Upper lobe of right lung (tissue), 1 donor: ENCODE results near the gene UGT1A9. TPM values are rescaled to one million over a fixed set of nuclear protein-coding genes. Genes with fewer than 3 reads are reported as not detected.
A peak's percentile ranks its signal among the peaks of the same experiment; 100 is the strongest.
"Not testable (repeated sequence)": the region's sequence is repeated elsewhere in the genome, so short reads cannot be mapped to it uniquely, and the experiment has no call there.

Source experiments
- ATAC-seq: fragments of 200-7000 bp; cut with Tn5 transposase; one replicate; pipeline ENCODE4 v1.9.1; 2020; ENCODE audit warnings: mild to moderate bottlenecking, moderate library complexity
- DNase-seq: peaks from one replicate; pipeline ENCODE4 v3.0.0-alpha.2; 2020
- H3K27ac ChIP-seq: fragments of 200-600 bp; one replicate; pipeline ENCODE4 v1.8.0; 2022
- H3K27me3 ChIP-seq: fragments of 200-600 bp; one replicate; pipeline ENCODE4 v1.8.0; 2022; ENCODE audit warnings: mild to moderate bottlenecking
- H3K36me3 ChIP-seq: fragments of 200-600 bp; one replicate; pipeline ENCODE4 v1.8.0; 2022
- H3K4me1 ChIP-seq: fragments of 200-600 bp; one replicate; pipeline ENCODE4 v1.8.0; 2022
- H3K4me3 ChIP-seq: fragments of 200-600 bp; one replicate; pipeline ENCODE4 v1.8.0; 2022; ENCODE audit warnings: mild to moderate bottlenecking
- H3K9me3 ChIP-seq: fragments of 200-600 bp; one replicate; pipeline ENCODE4 v1.8.0; 2022
- CTCF ChIP-seq: fragments of 200-600 bp; IDR thresholded peaks from one replicate; pipeline ENCODE4 v1.8.0; 2022; ENCODE audit warnings: antibody characterized with exemption
- intact Hi-C: fragments of 100-400 bp; cut with DNase I; formaldehyde crosslinking; loops from one replicate; pipeline ENCODE4 v1.11.0; 2022
- total RNA-seq: library from RNA; stranded (reverse); fragmentation: NEBNext Ultra II Directional; extraction: Animal tissue kit (Norgen Biotek cat#: 25700); gene quantifications from one replicate; pipeline ENCODE4 v1.2.1, GENCODE V29; 2021
- donor health status: DM: no; HTN: yes; CAD: no; lungs with severe emphysema.

UGT1A9 gene
- total RNA-seq, 1 donor from 2014 or later = not detected

GRCh38 chr2:233700028-233700635 lies 28.4 kb downstream of the UGT1A9 start:
- intact Hi-C loops = no loop called here
- Histone ChIP-seq H3K27ac (no peak overlapping the region), H3K27me3 (no peaks in the 10 kb centered on the region), H3K4me3 (no peak overlapping the region), H3K36me3 (no peaks in the 10 kb centered on the region), H3K9me3 (no peaks in the 10 kb centered on the region), H3K4me1 (peaks cover 3% of the 10 kb centered on the region)
- no peak for TF ChIP-seq CTCF
- DNase-seq = no peak
- ATAC-seq = peak; percentile 35

DNA sequence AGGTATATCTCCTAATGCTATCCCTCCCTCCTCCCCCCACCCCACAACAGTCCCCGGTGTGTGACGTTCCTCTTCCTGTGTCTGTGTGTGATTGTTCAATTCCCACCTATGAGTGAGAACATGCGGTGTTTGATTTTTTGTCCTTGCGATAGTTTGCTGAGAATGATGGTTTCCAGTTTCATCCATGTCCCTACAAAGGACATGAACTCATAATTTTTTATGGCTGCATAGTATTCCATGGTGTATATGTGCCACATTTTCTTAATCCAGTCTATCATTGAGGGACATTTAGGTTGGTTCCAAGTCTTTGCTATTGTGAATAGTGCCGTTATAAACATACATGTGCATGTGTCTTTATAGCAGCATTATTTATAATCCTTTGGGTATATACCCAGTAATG lies 29.1 kb downstream of the UGT1A9 start:
- H3K36me3 ChIP-seq, DNase-seq, H3K9me3 ChIP-seq, H3K27ac ChIP-seq, H3K4me1 ChIP-seq, H3K4me3 ChIP-seq, intact Hi-C loops, H3K27me3 ChIP-seq, ATAC-seq: not testable (repeated sequence)

- DNase-seq (no peak), ATAC-seq (no peak)
- Histone ChIP-seq H3K4me1 (peaks cover 3% of the 10 kb centered on the region), H3K36me3 (no peaks in the 10 kb centered on the region), H3K9me3 (no peaks in the 10 kb centered on the region), H3K27ac (no peak overlapping the region), H3K4me3 (no peak overlapping the region), H3K27me3 (no peaks in the 10 kb centered on the region)
- no peak for TF ChIP-seq CTCF
- intact Hi-C loops = no loop called here
These were observed 30.5 kb downstream of the UGT1A9 start for GRCh38 chr2:233702238-233702637.

DNA sequence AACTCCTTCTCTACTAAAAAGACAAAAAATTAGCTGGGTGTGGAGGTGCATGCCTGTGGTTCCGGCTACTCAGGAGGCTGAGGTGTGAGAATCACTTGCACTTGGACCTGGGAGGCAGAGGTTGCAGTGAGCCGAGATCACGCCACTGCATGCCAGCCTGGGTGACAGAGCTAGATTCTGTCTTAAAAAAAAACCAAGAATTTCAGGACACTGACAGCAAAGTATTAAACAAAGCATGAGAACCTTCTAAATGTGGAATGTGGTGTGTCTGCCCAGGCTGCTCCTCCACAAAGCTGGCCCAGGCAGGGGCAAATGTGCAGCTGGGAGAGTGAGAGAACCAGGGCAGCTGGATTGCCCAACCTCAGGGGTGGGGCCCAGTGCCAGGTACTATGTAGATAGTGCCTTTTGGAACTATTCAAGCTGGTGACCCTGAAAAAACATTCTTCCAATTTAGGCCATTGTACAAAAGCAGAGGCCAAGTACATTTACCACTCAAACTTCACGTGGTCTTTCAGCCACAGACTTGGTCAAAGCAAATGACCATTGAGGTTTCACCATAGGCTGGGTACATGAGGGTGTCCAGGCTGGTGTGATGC lies 34.3 kb downstream of the UGT1A9 start:
- peak; percentile 72 for DNase-seq
- Histone ChIP-seq H3K4me1 (no peaks in the 10 kb centered on the region), H3K4me3 (no peak overlapping the region), H3K9me3 (no peaks in the 10 kb centered on the region), H3K27me3 (no peaks in the 10 kb centered on the region), H3K36me3 (no peaks in the 10 kb centered on the region), H3K27ac (no peak overlapping the region)
- no peak for TF ChIP-seq CTCF
- intact Hi-C loops = no loop called here
- ATAC-seq = peak; percentile 86

- Histone ChIP-seq H3K27ac (no peak overlapping the region), H3K4me1 (no peaks in the 10 kb centered on the region), H3K9me3 (no peaks in the 10 kb centered on the region), H3K4me3 (no peak overlapping the region), H3K27me3 (no peaks in the 10 kb centered on the region), H3K36me3 (no peaks in the 10 kb centered on the region)
- no peak for DNase-seq
- peak; percentile 13 for ATAC-seq
- intact Hi-C loops = no loop called here
- TF ChIP-seq CTCF = no peak
These were observed 35.0 kb downstream of the UGT1A9 start for GRCh38 chr2:233706720-233707119.

DNA sequence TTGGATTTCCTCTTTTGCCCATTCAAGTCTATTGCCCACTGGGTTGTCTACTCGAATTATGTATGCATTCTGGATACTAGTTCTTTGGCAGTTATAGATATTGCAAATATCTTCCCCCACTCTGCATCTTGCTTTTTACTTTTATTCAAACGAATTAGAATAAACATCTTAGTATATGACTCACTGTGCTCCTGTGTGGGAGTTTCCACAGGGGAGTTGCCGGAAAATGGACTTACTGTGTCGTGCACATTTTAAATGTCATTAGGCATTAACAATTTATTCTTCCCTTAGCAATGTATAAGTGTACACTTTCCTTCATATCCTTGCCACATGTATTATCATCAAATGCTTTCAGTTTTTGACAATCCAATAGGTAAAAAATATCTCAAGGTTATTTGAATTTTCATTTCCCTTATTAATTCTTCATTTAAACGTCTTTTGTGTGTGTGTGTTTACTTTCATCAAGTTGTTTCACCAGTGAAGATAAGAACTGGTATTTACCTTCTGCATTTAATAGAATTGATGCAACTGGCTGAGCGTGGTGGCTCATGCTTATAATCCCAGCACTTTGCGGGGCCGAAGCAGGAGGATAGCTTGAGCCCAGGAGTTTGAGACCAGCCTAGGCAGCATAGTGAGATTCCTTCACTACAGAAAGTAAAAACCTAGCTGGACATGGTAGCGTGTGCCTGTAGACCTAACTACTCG lies 36.4 kb downstream of the UGT1A9 start:
- ATAC-seq = no peak
- Histone ChIP-seq H3K27ac (no peak overlapping the region), H3K9me3 (no peaks in the 10 kb centered on the region), H3K36me3 (no peaks in the 10 kb centered on the region), H3K4me1 (no peaks in the 10 kb centered on the region), H3K27me3 (no peaks in the 10 kb centered on the region), H3K4me3 (no peak overlapping the region)
- TF ChIP-seq CTCF = no peak
- intact Hi-C loops = no loop called here
- DNase-seq = no peak
